ENCODE measurements around the gene CALY. TPM values are rescaled to one million over a fixed set of nuclear protein-coding genes. Genes with fewer than 3 reads are reported as not detected.

CALY gene
- total and polyA plus RNA-seq, 11 donors = 1.7 TPM; not detected in 10

- H3K4me3 ChIP-seq = no peak overlapping the region
- no peaks in the 10 kb centered on the region for H3K27me3 ChIP-seq
- 89 to 96% (median 94%) methylated on average over 37 to 42 of the region's 42 CpGs for WGBS, 4 donors
- H3K9me3 ChIP-seq = no peaks in the 10 kb centered on the region
- no peak for TF ChIP-seq POLR2A (IDR thresholded peaks at IDR 0.05)
- TF ChIP-seq, protein P1, sequence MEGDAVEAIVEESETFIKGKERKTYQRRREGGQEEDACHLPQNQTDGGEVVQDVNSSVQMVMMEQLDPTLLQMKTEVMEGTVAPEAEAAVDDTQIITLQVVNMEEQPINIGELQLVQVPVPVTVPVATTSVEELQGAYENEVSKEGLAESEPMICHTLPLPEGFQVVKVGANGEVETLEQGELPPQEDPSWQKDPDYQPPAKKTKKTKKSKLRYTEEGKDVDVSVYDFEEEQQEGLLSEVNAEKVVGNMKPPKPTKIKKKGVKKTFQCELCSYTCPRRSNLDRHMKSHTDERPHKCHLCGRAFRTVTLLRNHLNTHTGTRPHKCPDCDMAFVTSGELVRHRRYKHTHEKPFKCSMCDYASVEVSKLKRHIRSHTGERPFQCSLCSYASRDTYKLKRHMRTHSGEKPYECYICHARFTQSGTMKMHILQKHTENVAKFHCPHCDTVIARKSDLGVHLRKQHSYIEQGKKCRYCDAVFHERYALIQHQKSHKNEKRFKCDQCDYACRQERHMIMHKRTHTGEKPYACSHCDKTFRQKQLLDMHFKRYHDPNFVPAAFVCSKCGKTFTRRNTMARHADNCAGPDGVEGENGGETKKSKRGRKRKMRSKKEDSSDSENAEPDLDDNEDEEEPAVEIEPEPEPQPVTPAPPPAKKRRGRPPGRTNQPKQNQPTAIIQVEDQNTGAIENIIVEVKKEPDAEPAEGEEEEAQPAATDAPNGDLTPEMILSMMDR (IDR thresholded peaks at IDR 0.05) = no peak
- DNase-seq (peak in 2 of 5 donors; percentile 21 to 50), ATAC-seq (peak in 1 of 4 donors; percentile 10)
- peaks cover 3 to 88% (median 88%) of the 10 kb centered on the region in 9 donors for H3K36me3 ChIP-seq
- peak overlapping the region in 1 of 12 donors; percentile 83 for H3K27ac ChIP-seq
- intact Hi-C loops (cut with DNase I) = no loop called here
- peaks cover 0 to 23% (median 0%) of the 10 kb centered on the region in 12 donors for H3K4me1 ChIP-seq
These were observed 41.0 kb downstream of the CALY start for GRCh38 chr10:133295426-133296320.

GRCh38 chr10:133294189-133294588 lies 42.5 kb downstream of the CALY start:
- H3K4me3 ChIP-seq = no peak overlapping the region
- ATAC-seq = peak in 1 of 4 donors; percentile 27
- H3K9me3 ChIP-seq = no peaks in the 10 kb centered on the region
- H3K4me1 ChIP-seq = peaks cover 0 to 23% (median 0%) of the 10 kb centered on the region in 12 donors
- H3K27me3 ChIP-seq = no peaks in the 10 kb centered on the region
- DNase-seq = peak in 1 of 5 donors; percentile 66
- peak overlapping the region in 1 of 12 donors; percentile 83 for H3K27ac ChIP-seq
- peaks cover under 1 to 88% (median 87%) of the 10 kb centered on the region in 9 donors for H3K36me3 ChIP-seq
- intact Hi-C loops (cut with DNase I) = no loop called here
- 88 to 91% (median 88%) methylated on average over 15 of the region's 15 CpGs for WGBS, 4 donors
- TF ChIP-seq, protein P1 (IDR thresholded peaks at IDR 0.05) = no peak
- TF ChIP-seq POLR2A (IDR thresholded peaks at IDR 0.05) = no peak

DNA sequence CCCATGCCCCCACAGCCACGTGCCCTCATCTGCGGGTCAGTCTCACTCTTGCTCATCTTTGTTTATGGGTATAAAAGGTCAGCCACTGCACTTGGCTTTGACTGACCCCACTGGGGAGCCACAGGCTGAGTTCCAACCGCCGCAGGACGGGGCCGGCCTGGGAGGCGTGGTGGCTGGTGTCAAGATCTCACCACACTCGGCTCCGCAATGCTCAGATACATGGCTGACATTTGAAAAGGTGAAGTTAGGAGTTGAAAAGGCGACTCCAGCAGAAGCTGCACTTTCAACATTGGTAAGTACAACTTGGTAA lies 42.9 kb downstream of the CALY start:
- Histone ChIP-seq H3K27ac (peak overlapping the region in 1 of 12 donors; percentile 83), H3K4me1 (peaks cover 0 to 23% (median 0%) of the 10 kb centered on the region in 12 donors), H3K9me3 (no peaks in the 10 kb centered on the region), H3K4me3 (no peak overlapping the region), H3K36me3 (peaks cover 0 to 88% (median 87%) of the 10 kb centered on the region in 9 donors), H3K27me3 (no peaks in the 10 kb centered on the region)
- TF ChIP-seq, protein P1 (IDR thresholded peaks at IDR 0.05) = no peak
- no peak for TF ChIP-seq POLR2A (IDR thresholded peaks at IDR 0.05)
- intact Hi-C loops (cut with DNase I) = no loop called here
- DNase-seq (no peak), ATAC-seq (no peak)
- WGBS, 4 donors = 91 to 95% (median 94%) methylated on average over 6 to 10 of the region's 10 CpGs

Data from heart left ventricle (tissue), 16 donors.